ENCODE results near the gene AKAP12.
A peak's percentile ranks its signal among the peaks of the same experiment; 100 is the strongest.

Gene AKAP12

DNA sequence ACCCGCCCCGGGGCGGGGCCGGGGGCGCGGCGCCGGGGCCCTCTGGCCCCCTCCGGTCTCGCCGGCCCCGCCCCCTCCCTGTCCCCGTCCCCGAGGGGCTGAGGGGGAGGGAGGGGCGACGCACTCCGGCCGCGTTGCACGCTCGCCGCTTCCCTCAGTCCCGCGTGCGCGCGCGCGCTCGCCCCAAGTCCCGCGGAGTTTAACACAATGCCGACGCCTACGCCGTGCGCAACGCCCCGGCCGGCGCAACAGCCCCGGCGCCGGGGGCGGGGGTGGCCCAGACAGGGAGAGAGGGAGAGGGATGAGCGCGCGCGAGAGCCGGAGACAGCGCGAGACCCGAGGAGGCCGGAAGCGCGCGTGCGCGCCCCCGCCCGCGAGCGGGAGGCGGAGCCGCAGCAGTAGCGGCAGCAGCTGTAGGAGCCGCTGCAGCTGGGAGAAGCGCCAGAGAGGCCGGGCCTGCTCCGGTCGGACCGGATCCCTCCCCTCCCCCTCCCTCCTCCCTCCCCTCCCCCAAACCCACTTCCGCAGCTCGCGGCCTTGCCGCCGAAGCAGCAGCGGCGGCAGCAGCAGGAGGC is 150.6 kb downstream of the AKAP12 start:
- Histone ChIP-seq H3K36me3 (peaks cover 7% of the 10 kb centered on the region; the same call in 1 of the 2 replicates), H3K9me3 (no peaks in the 10 kb centered on the region), H3K4me1 (peaks cover 4% of the 10 kb centered on the region), H3K27me3 (no peaks in the 10 kb centered on the region), H3K4me3 (ENCODE audit: low read depth, low read length) (peak overlapping the region; percentile 89)
- peak; percentile 98 for DNase-seq
- TF ChIP-seq, protein P1, sequence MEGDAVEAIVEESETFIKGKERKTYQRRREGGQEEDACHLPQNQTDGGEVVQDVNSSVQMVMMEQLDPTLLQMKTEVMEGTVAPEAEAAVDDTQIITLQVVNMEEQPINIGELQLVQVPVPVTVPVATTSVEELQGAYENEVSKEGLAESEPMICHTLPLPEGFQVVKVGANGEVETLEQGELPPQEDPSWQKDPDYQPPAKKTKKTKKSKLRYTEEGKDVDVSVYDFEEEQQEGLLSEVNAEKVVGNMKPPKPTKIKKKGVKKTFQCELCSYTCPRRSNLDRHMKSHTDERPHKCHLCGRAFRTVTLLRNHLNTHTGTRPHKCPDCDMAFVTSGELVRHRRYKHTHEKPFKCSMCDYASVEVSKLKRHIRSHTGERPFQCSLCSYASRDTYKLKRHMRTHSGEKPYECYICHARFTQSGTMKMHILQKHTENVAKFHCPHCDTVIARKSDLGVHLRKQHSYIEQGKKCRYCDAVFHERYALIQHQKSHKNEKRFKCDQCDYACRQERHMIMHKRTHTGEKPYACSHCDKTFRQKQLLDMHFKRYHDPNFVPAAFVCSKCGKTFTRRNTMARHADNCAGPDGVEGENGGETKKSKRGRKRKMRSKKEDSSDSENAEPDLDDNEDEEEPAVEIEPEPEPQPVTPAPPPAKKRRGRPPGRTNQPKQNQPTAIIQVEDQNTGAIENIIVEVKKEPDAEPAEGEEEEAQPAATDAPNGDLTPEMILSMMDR (IDR thresholded peaks at IDR 0.05; ENCODE audit: low read depth, low read length) = no peak

DNA sequence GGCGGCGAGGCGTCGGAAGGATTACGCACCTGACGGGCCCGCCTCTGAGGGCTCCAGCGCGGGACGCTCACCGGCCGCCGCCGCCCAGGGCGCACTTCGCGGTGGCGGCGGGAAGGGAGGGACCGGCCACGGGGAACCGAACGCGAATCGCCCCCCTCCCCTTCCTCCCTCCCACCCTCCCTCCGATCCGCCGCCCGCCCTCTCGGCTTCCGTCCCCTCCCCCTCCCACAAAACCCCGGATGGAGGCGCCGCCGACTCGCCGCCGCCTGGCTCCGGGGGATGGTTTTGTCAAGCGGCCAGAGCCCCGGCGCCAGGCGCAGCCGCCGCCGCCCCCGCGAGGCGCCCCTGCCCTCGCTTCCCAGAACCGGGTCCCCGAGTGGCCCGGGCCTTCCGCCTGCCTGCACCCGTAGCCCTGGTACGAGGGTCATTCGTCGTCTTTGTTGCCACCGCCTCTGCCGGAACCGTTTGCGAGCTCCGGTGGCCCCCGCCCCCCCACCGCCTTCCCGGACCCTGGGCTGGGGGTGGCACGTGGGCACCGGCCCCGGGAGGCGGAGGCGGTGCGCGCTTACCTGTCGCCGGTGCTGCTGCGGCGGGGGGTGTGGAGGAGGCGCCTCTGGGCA is 151.2 kb downstream of the AKAP12 start:
- Histone ChIP-seq H3K4me3 (ENCODE audit: low read depth, low read length) (peak overlapping the region; percentile 89), H3K4me1 (peaks cover 4% of the 10 kb centered on the region), H3K9me3 (no peaks in the 10 kb centered on the region), H3K27me3 (no peaks in the 10 kb centered on the region), H3K36me3 (peaks cover 7% of the 10 kb centered on the region; the same call in 1 of the 2 replicates)
- DNase-seq = peak; percentile 87
- TF ChIP-seq, protein P1 (IDR thresholded peaks at IDR 0.05; ENCODE audit: low read depth, low read length) = no peak

DNA sequence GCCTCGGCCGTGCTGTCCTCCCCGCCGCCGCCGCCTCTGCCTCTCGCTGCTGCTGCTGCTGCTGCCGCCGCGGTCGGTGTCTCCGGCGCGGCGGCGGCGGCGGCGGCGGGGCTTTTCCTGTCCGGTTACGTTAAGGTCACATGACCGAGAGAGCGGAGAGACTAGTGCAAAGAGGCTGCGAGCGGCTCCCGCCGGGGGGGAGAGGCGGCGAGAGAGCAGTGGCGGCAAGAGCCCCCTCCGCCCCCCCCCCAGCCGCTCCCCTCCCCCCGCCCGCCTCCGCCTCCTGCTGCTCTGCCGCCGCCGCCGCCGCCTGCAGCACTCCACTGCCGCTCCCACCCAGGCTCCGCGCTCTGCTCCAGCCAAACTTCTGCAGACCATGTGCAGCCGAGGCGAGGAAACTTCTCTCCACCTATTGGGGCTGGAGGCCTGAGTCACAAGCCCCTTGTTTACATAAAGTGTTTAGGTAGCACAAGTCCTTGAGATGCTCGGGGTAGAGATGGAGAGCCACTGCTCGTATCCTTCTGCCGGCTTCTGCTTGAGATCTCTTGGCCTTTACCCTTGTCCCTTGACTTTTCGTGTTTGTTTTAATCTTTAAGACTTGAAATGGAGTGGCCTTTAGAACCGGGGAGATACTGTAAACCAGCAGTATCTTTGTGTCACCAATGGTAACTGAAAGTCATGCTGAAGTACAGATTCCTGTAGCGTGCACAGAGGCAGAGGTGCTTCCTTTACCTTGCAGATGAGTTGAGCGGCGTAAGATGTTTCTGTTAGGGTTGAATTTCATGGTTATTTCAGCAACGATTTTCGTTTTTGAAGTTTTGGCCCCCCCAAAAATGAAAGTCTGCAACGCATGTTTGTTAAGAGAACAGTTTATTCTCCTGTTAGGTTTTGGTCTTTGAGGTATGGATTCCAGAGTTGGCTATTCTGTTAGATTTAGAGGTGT is 152.0 kb downstream of the AKAP12 start, which contains the start of gene ZBTB2:
Gene ZBTB2, minus strand, starts transcription at position 89 of the 943 bp plus-strand sequence. CDS start 17,922 bp downstream, outside the sequence.
- DNase-seq = peak; percentile 83
- peak within 1 kb of the TSS; percentile 89 for H3K4me3 ChIP-seq (ENCODE audit: low read depth, low read length)
- TF ChIP-seq, protein P1 (IDR thresholded peaks at IDR 0.05; ENCODE audit: low read depth, low read length) = no peak
- peaks cover 4% of the 10 kb centered on the region for H3K4me1 ChIP-seq
- H3K36me3 ChIP-seq = peaks cover 10% of the 10 kb centered on the region
- no peaks in the 10 kb centered on the region for H3K9me3 ChIP-seq
- H3K27me3 ChIP-seq = no peaks in the 10 kb centered on the region

DNA sequence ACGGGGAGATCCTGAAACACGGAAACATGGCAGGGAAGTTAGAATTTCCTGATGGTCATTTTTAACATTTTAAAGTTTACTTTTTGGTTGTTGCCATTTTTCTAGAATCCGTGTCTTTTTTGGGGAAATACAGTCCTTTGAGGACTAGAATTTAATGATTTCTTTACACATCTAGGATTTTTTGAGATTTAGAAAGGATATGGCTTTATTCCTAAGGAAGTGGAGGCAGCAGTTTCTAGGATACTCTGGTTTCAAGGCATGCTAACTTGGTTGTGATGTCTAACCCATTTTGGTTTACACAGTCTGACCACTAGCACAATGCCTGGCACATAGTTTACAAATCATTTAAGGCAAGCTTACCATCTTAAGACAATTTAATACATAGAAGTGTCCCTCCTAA is 152.7 kb downstream of the AKAP12 start:
- peaks cover 15% of the 10 kb centered on the region for H3K36me3 ChIP-seq

DNA sequence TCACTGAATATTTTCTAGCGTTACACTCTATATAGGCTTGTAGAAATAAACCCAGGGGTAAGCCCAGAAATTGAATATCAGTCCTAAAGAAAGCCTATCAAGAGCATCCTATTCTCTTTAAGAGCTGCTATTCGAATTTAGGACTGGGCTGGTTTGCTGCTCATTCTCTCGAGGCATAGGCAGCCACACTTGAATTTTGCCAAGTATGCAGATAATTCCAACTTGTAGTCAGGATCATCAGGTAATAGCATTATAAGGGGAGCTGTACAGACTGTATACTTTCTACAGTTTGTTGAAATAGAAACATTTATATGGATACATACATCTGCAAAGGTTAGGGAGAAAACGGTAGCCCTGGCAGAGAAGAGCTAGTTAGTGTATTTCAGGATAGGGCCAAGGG is 153.6 kb downstream of the AKAP12 start:
- Histone ChIP-seq H3K4me3 (ENCODE audit: low read depth, low read length) (no peak overlapping the region), H3K4me1 (peaks cover 4% of the 10 kb centered on the region), H3K9me3 (no peaks in the 10 kb centered on the region), H3K27me3 (no peaks in the 10 kb centered on the region), H3K36me3 (peaks cover 19% of the 10 kb centered on the region)
- DNase-seq = no peak
- TF ChIP-seq, protein P1 (IDR thresholded peaks at IDR 0.05; ENCODE audit: low read depth, low read length) = no peak

More for the DNA sequence above, 152.7 kb downstream of the AKAP12 start:
- Histone ChIP-seq H3K9me3 (no peaks in the 10 kb centered on the region), H3K4me1 (peaks cover 4% of the 10 kb centered on the region), H3K4me3 (ENCODE audit: low read depth, low read length) (peak overlapping the region; percentile 89), H3K27me3 (no peaks in the 10 kb centered on the region)
- DNase-seq = no peak
- TF ChIP-seq, protein P1 (IDR thresholded peaks at IDR 0.05; ENCODE audit: low read depth, low read length) = no peak

All from BE2C (cell line).